ENCODE results near the gene PLIN5. TPM values are rescaled to one million over a fixed set of nuclear protein-coding genes. Genes with fewer than 3 reads are reported as not detected.
"Not testable (repeated sequence)": the region's sequence is repeated elsewhere in the genome, so short reads cannot be mapped to it uniquely, and the experiment has no call there.

PLIN5 gene
- total and polyA plus RNA-seq, 4 donors = 13.3 to 83.8 (median 56.6) TPM

DNA sequence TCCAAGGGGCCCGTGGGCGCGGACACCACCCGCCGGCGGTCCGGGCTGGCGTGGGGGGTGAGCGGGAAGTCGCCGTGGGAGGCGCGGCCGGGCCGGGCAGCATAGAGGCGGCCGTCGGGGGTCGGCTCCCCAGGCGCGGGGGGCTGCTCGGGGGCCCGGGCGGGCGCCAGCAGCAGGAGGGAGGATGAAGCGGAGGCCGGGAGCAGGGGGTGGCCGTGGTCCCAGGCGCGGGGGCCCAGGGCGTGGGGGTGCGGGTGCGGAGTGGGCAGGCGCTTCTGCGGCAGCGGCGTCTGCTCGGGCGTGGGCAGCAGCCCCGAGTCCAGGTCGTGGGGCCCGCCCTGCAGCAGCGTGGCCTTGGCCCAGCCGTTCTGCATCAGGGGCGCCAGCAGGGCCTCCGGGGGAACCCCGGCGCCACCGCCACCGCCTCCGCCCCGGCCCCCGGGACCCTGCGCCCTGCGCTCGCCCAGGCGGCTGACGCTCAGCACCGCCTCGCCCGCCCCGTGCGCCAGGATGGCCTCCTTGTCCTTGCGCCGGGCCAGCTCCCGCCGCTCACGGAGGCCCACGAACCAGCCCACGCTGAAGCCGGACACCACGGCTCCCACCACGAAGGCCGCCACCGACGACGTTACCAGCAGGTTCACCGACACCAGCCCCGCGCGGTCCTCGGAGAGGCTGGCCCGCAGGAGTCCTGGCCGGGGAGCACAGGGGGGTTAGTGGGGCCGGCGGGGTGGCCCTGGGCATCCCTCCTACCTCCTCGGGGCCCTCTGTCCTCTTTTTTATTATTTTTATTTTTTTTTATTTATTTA lies 9.0 kb upstream of the PLIN5 start:
- no peaks in the 10 kb centered on the region for H3K9me3 ChIP-seq (ENCODE audit: control insufficient read depth in 4 of 4, low read length in 3 of 4)
- H3K27ac ChIP-seq (ENCODE audit: low read depth in 1 of 2, low read length in 2 of 2) = peak overlapping the region in 1 of 2 donors; percentile 12
- no peak overlapping the region for H3K9ac ChIP-seq (ENCODE audit: low read depth in 1 of 2, low read length in 2 of 2)
- no peak for DNase-seq (ENCODE audit: low spot score)
- H3K4me3 ChIP-seq (ENCODE audit: low read depth in 1 of 3, low read length in 3 of 3) = no peak overlapping the region
- WGBS = 94% methylated on average over 87 of the region's 87 CpGs
- H3K4me1 ChIP-seq (ENCODE audit: control insufficient read depth in 4 of 4, insufficient read depth in 4 of 4, low read length in 3 of 4) = peaks cover 19 to 44% (median 30%) of the 10 kb centered on the region in 4 donors
- H3K27me3 ChIP-seq (ENCODE audit: control insufficient read depth in 4 of 4, insufficient read depth in 4 of 4, low read length in 3 of 4) = no peaks in the 10 kb centered on the region
- no peak for TF ChIP-seq YY1 (IDR thresholded peaks at IDR 0.05)
- TF ChIP-seq, protein P1, sequence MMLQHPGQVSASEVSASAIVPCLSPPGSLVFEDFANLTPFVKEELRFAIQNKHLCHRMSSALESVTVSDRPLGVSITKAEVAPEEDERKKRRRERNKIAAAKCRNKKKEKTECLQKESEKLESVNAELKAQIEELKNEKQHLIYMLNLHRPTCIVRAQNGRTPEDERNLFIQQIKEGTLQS (IDR thresholded peaks at IDR 0.05) = no peak
- no peaks in the 10 kb centered on the region for H3K36me3 ChIP-seq (ENCODE audit: control insufficient read depth in 4 of 4, insufficient read depth in 3 of 4, low read depth in 1 of 4, low read length in 3 of 4)

DNA sequence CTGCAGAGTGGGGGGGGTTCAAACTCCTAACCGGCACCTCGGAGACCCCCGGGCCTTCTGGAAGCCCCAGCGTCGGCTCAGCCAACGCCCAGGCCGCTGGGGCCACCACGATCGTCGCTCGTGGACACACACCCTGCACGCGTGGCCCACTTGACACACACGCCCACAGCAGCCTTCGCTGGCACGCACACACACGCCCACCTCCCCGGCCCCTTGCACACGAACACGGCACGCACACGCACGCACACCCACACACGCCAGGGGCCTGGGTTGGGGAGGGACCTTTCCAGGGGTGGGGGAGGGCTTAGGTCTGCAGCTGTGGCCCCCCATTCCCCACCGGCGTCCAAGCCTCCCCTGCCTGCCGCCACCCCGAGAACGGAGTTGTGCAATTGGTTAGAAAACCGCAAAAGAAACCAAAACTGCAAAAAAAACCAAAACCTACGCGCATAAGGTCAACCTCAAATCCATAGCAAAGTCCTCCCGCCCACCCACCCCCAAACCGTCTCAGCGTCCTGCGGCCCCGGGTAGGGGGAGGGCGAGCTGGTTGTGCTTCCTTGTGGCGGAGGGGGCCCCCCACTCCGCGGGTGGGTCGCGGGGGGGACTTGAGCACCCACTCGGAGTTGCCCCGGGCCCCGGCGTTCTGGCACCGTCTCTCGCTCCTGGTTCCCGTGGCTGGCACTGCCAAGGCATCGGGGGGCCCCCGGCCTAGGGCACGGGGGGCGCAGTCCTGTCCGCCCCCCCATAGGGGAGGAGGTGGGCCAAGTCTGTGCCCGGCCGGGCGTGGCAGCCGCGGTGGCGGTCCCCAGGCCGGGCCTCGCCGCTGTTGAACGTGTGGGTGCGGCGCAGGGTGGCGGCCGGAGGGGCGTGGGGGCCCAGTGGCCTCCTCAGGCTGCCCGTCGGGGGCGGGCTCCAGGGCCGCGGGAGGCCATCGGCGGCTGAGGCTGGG lies 8.1 kb upstream of the PLIN5 start:
- peaks cover 0 to 2% (median 0%) of the 10 kb centered on the region in 4 donors for H3K36me3 ChIP-seq (ENCODE audit: control insufficient read depth in 4 of 4, insufficient read depth in 3 of 4, low read depth in 1 of 4, low read length in 3 of 4)
- H3K27ac ChIP-seq (ENCODE audit: low read depth in 1 of 2, low read length in 2 of 2) = peak overlapping the region; percentile 61 to 73
- no peaks in the 10 kb centered on the region for H3K9me3 ChIP-seq (ENCODE audit: control insufficient read depth in 4 of 4, low read length in 3 of 4)
- WGBS = 71% methylated on average over 77 of the region's 77 CpGs
- TF ChIP-seq EGR1 (IDR thresholded peaks at IDR 0.05; ENCODE audit: low read depth in 2 of 2) (no peak), RXRA (IDR thresholded peaks at IDR 0.05) (no peak), FOXA1 (IDR thresholded peaks at IDR 0.05) (no peak), MAX (IDR thresholded peaks at IDR 0.05) (no peak)
- no peak overlapping the region for H3K4me3 ChIP-seq (ENCODE audit: low read depth in 1 of 3, low read length in 3 of 3)
- DNase-seq (ENCODE audit: low spot score) = no peak
- peaks cover 19 to 44% (median 28%) of the 10 kb centered on the region in 4 donors for H3K4me1 ChIP-seq (ENCODE audit: control insufficient read depth in 4 of 4, insufficient read depth in 4 of 4, low read length in 3 of 4)
- no peak overlapping the region for H3K9ac ChIP-seq (ENCODE audit: low read depth in 1 of 2, low read length in 2 of 2)
- no peaks in the 10 kb centered on the region for H3K27me3 ChIP-seq (ENCODE audit: control insufficient read depth in 4 of 4, insufficient read depth in 4 of 4, low read length in 3 of 4)

- H3K9ac ChIP-seq (ENCODE audit: low read depth in 1 of 2, low read length in 2 of 2); H3K4me3 ChIP-seq (ENCODE audit: low read depth in 1 of 3, low read length in 3 of 3); DNase-seq (ENCODE audit: low spot score); H3K9me3 ChIP-seq (ENCODE audit: control insufficient read depth in 4 of 4, low read length in 3 of 4); H3K27me3 ChIP-seq (ENCODE audit: control insufficient read depth in 4 of 4, insufficient read depth in 4 of 4, low read length in 3 of 4); H3K36me3 ChIP-seq (ENCODE audit: control insufficient read depth in 4 of 4, insufficient read depth in 3 of 4, low read depth in 1 of 4, low read length in 3 of 4): not testable (repeated sequence)
- peaks cover 11 to 31% (median 19%) of the 10 kb centered on the region in 4 donors for H3K4me1 ChIP-seq (ENCODE audit: control insufficient read depth in 4 of 4, insufficient read depth in 4 of 4, low read length in 3 of 4)
- peak overlapping the region; percentile 75 to 85 for H3K27ac ChIP-seq (ENCODE audit: low read depth in 1 of 2, low read length in 2 of 2)
- WGBS = 89% methylated on average over 12 of the region's 12 CpGs
Measured at GRCh38 chr19:4541806-4542145, 6.8 kb upstream of the PLIN5 start.

DNA sequence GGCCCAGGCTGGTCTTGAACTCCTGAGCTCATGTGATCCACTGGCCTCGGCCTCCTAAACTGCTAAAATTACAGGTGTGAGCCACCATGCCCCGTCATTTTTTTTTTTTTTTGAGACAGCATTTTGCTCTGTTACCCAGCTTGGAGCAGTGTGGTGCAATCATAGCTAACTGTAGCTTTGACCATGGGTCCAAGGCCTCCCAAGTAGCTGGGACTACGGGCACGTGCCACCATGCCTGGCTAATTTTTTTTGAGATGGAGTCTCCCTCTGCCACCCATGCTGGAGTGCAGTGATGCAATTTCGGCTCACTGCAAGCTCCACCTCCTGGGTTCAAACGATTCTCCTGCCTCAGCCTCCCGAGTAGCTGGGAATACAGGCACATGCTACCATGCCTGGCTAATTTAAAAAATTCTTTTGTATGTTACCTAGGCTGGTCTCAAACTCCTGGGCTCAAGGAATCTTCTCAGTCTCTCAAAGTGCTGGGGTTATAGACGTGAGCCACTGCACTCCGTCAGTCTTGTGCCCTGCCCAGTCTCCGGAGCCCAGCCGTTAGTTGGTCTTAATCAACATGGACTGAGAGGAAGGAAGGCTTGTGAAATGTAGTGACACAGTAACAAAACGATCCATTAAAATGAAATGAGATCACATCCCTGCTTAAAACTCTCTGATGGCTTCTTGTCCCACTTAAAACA lies 6.2 kb upstream of the PLIN5 start:
- Histone ChIP-seq H3K4me1 (ENCODE audit: control insufficient read depth in 4 of 4, insufficient read depth in 4 of 4, low read length in 3 of 4) (peaks cover 9 to 26% (median 17%) of the 10 kb centered on the region in 4 donors), H3K27me3 (ENCODE audit: control insufficient read depth in 4 of 4, insufficient read depth in 4 of 4, low read length in 3 of 4) (no peaks in the 10 kb centered on the region), H3K36me3 (ENCODE audit: control insufficient read depth in 4 of 4, insufficient read depth in 3 of 4, low read depth in 1 of 4, low read length in 3 of 4) (peaks cover 0 to 2% (median 0%) of the 10 kb centered on the region in 4 donors), H3K27ac (ENCODE audit: low read depth in 1 of 2, low read length in 2 of 2) (peak overlapping the region; percentile 75 to 85), H3K9ac (ENCODE audit: low read depth in 1 of 2, low read length in 2 of 2) (no peak overlapping the region), H3K9me3 (ENCODE audit: control insufficient read depth in 4 of 4, low read length in 3 of 4) (no peaks in the 10 kb centered on the region), H3K4me3 (ENCODE audit: low read depth in 1 of 3, low read length in 3 of 3) (no peak overlapping the region)
- TF ChIP-seq, protein P1 (IDR thresholded peaks at IDR 0.05) = no peak
- TF ChIP-seq RXRA (IDR thresholded peaks at IDR 0.05) = peak in 1 of 2 donors; percentile 48
- TF ChIP-seq JUND (IDR thresholded peaks at IDR 0.05) = peak in 1 of 2 donors; percentile 21
- TF ChIP-seq HNF4A (conservative IDR thresholded peaks at IDR 0.05) = peak; percentile 59 to 63
- peak; percentile 43 for TF ChIP-seq YY1 (IDR thresholded peaks at IDR 0.05)
- no peak for TF ChIP-seq TAF1 (conservative IDR thresholded peaks at IDR 0.05)
- TF ChIP-seq MAX (IDR thresholded peaks at IDR 0.05) = peak; percentile 51
- peak in 1 of 2 donors; percentile 84 for TF ChIP-seq EGR1 (IDR thresholded peaks at IDR 0.05; ENCODE audit: low read depth in 2 of 2)
- TF ChIP-seq SP1 (IDR thresholded peaks at IDR 0.05) = peak; percentile 8
- DNase-seq (ENCODE audit: low spot score) = no peak
- WGBS = 39% methylated on average over 12 of the region's 12 CpGs

Data from liver (tissue), 9 donors.